SW 1271 (cell line): ENCODE data around the gene SPOPL.
"Not testable (repeated sequence)": the region's sequence is repeated elsewhere in the genome, so short reads cannot be mapped to it uniquely, and the experiment has no call there.

ENCODE experiments used
- DNase-seq, 2 experiments: peaks; one replicate each; lab custom pipeline; 2025; lab: John Stamatoyannopoulos, UW

Gene SPOPL

DNA sequence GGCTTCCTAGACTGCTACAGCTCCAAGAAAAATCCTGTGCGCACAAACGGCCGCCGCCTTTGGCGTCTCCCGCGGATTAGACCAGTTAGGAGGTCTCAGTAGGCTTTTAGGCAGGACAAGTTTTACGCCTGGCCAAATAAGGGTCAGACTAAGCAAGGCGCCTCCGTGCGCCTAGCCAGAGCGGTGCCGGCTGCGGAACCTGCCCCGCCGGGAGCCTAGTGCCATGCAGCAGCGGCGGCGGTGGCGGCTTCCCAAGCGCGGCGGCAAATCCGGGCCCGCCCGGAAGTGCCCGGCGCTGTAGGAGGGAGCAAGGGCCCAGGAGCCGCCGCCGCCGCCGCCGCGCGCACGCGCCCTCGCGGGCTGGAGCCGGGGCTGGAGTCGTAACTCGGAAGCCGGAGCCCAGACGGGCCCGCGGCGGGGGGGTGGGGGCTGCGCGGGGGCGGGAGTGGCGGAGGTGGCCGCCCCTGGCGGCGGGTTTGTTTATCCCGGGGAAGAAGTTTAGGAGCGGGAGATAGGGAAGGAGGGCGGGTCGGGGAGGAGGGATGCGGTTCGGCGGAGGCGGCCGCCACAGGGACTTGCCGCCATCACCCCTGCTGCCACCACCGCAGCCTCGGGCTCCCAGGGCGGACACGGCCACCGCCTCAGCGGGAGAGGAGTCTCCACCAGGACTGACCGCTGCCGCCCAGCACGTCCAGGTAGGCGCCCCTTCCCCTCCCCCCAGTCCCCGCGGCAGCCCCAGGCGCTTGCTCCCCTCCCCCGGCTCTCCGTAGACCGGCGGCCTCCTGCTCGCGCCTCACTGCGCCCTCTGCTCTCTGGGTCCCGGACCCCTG lies at the start of gene SPOPL:
SPOPL (plus strand) TSS at position 346 of the 830 bp plus-strand sequence. CDS start 48,447 bp downstream, outside the sequence.
- DNase-seq = peak; percentile 59 to 83

DNA sequence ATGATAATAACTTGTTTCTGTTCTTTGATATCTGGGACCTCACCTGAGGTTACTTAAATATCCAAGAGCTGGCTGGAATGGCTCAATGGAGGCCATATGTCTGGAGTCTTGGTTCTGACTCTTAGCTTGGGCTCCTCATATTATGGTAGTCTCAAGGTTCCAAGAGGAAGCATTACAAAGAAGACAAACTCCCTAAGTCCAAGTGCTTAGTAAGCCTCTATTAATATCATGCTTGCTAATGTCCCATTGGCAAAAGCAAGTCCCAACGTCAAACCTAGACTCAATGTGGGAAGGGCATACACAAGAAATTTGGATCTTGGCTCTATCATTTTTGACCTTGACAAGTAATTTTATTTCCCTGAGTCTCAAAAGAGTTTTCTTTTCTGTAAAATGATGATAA lies 49.2 kb upstream of the SPOPL start:
- DNase-seq = no peak

DNA sequence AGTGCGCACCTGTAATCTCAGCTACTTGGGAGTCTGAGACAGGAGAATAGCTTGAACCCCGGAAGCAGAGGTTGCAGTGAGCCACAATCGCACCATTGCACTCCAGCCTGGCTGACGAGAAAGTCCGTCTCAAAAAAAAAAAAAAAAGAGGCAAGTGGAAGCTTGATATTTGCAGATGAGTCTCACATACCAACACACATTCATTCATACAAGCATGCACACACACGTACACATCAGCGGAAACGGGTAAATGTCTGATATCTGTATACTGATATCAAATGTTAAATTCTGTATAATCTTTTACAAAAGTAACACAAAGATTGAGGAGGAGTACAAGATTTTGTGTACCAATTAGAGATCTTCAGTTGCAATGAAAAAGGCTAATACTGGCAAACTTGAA lies 47.8 kb upstream of the SPOPL start:
- DNase-seq = no peak

DNA sequence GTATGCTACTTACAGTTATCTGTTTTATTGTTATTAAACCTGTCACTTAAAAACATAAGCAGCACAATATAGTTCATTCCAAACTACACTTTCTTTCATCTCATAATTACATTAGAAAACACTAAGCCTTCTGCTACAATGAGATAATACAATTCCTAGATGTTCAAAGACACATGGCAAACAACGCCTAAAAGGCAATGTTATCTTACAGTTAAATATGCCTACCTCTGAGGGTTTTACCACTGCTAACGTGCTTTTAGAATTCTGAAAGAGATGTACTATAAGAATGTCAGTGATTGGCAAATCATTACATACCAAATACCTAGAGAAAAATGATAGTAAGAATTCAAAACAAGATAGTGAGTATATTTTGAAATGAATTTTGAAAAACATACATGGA lies 46.8 kb upstream of the SPOPL start:
- DNase-seq = no peak

DNA sequence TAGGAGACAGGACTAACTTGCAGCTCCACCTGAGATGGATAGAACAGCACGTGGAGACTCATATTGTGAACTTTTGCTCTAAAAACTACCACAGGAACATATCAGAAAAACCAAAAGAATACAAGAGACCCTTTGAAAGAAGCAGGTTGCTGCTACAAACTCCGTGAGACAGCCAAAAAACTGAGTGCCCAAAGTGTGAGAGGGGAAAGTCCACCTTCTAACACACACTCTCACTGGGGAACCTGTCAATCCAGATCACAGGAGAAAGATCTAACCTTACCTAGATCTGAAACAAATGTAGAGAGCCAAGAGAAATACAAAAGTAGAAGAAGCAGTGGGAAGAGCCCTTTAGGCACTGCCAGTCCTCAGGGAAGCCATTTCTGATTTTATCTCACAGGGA lies 46.3 kb upstream of the SPOPL start:
- DNase-seq = no peak

DNA sequence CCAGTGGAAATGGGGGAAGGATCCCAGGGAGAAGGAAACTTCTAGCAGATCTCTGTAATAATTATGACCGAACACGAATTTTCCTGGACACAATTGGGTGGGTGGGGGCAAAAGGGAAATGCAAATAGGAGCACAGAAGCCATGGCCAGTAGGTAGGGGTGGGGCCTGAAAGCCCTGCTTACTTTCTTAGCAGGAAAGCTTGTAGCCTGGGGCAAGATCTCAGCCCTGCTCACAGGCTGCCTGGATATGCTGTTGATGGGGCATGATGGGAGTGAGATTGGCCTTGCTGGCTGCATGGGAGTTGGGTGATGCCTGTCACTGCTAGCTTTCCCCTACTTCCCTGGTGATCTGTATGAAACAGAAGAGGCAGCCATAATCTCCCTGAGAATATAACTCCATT lies 45.9 kb upstream of the SPOPL start:
- DNase-seq = no peak

DNA sequence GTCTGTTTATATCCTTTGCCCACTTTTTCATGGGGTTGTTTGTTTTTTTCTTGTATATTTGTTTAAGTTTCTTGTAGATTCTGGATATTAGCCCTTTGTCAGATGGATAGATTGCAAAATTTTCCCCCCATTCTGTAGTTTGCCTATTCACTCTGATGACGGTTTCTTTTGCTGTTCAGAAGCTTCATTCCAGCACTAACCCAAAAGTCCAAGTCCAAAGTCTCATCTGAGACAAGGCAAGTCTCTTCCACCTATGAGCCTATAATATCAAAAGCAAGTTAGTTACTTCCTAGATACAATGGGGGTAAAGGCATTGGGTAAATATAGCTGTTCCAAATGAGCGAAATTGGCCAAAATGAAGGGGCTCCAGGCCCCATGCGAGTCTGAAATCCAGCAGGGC lies 38.9 kb upstream of the SPOPL start:
- DNase-seq = not testable (repeated sequence)

DNA sequence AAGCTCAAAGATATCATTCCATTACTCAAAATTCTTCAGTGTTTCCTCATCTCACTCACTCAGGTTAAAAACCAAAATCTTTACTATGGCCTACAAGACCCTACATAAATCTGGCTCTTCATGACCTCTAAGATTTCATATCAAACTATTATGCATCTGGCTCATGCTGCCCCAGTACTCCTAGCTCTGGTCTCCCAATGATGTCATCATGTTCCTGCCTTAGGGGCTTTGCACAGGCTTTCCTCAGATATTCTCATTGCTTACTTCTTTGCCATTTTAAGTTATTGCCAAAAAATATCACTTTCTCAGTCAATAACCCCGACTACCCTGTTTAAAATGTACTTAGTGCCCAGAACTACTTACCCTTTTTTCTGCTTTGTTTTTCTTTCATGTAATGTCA lies 33.0 kb upstream of the SPOPL start:
- DNase-seq = no peak

DNA sequence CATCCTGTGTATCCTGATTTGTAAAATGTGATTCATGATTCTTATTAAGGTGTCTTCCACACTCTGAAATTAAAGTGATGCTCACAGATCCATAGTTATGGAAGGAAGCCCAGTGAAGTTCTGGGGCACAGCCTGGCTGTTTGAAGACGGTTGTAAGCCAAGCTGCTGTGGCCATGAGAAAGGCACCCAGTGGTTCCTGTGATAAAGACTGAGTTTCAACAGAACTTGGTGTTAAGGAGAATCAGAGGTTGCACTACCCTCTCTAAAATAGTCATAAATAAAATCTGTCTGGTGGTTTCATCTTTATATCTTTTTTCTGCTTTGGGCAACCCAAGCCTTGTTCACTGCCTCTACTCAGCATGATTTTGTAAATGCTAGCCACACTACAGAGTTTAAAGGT lies 32.2 kb upstream of the SPOPL start:
- DNase-seq = no peak

DNA sequence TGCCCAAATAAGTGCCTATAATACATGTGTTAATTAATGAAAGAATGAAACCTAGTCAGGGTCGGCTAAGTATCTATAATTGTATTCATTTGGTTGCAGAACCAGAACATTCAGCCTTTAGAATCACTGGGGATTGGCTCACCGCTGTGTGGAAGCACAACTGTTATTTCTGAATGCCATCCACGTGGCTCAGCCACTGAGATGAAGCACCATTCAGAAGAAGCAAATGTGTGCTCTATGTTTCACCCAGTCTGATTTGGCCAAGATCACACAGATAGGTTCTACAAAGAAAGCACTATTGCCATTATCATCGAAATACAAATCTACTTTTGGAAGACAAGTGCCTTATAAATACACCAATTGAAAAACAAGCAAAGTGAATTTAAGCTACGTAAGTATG lies 30.6 kb upstream of the SPOPL start:
- no peak for DNase-seq

DNA sequence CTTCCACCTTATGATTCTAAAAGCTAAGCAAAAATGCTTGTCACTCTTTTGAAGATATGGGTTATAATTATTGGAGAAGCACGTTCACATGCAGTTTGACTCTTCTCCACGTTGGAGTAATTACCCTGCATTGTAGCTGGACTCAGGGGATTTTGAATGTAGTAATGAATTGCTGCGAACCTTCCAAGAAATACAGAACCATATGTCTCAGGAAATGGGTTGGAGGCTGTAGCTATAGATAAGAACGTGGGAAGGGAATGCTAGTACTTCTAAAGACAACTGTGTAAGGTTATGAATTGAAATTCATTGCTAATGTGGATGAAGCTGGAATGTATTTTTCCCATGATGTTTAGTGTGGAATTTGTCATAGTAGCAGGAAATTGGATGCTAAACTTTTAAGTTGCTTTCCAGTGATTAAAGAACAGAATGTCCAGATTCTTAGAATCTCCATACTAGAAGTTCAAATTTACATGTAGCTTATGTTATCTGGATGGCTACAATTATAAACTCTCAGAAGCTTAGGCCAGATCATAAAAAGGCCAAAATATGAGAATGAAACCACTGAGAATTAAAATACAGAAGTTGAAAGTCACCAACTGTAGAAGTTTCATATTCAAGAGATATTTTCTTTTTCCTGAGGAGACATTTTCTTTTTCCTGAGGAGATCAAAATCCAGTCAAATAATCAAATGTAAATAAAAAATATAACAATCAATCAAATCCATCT lies 27.3 kb upstream of the SPOPL start:
- no peak for DNase-seq

DNA sequence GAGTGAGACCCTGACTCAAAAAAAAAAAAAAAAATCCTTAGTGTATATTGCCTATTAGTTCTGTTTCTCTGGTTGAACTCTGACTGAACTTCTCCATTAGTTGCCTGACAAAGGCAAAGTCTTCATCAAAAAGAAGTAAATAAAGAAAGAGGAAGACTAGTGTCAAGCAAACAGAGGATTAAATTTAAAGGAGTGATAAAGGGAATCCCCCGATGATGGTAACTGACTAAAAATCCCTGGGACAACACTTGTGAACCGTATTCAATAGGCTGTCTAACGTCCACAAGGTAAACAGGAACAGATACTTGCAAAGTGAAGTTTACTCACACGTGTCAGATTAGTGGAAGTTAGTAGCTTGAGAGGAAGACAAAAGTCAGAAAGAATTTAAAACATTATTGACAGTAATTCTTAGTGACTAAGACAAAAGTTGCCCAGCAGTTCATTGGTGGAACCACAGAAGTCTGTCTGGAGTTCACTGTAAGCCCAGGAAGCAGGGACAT lies 26.2 kb upstream of the SPOPL start:
- no peak for DNase-seq

DNA sequence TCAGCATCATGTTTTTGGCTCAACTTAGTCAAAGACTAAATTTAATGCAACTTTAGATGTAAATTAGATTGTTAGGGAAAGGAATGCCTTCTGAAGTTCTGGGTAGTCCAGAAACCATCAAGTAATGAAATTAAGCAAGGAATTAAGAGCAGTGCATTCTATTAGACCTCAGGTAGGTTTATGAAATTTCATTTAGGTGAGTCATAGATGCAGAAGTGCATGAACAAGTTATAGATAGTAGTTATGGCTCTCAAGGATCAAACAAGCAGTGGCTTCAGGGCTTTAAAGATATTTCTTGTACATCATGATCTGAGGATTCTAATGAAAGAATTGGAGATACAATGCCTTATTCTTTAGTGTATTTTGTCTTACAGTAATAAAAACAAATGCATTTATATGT lies 25.4 kb upstream of the SPOPL start:
- no peak for DNase-seq

DNA sequence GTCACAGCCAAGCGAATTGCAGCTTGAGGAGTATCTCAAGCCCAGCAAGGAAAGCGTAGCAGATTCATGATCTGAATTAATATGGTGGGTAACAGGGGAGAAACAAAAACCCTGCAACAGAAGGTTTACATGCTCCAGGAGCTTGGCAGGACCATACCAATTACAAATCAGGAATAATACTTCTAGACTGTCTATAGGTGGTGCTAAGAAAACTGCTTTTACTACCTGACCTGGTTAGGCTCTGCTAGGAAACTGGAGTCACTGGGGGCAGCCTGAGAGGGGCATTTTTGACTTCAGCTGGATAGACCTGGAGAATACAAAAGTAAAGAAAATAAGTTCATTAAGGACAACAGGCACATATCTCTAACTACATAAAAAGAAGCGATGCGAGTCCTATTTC lies 24.6 kb upstream of the SPOPL start:
- DNase-seq = peak in 1 of 2 experiments; percentile 11

DNA sequence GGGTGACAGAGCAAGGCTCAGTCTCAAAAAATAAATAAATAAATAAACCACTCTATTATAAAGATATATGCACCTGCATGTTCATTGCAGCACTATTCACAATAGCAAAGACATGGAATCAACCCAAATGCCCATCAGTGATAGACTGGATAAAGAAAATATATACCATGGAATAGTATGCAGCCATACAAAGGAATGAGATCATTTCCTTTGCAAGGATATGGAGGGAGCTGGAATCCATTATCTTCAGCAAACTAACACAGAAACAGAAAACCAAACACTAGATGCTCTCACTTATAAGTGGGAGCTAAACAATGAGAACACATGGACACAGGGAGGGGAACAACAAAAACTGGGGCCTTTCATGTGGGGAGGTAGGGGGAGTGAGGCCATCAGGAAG lies 18.8 kb upstream of the SPOPL start:
- not testable (repeated sequence) for DNase-seq

DNA sequence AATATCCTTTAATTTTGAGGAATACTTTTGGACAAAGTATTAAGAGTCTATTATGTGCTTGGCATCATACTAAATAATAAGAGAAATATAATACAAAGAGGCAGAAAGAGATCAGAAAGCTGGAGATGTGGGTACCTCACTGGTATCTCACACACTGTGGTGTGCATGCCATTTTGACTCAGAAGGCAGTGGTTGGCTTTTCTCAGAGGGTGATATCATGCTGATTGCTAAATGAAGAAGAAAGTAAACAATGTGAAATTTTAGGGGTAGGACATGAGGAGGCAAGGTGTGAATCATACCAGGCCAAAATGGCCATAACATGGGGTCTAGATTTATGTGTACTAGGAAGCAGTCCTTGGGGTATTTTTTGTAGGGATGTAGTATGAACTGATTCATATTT lies 16.6 kb upstream of the SPOPL start:
- DNase-seq = no peak

DNA sequence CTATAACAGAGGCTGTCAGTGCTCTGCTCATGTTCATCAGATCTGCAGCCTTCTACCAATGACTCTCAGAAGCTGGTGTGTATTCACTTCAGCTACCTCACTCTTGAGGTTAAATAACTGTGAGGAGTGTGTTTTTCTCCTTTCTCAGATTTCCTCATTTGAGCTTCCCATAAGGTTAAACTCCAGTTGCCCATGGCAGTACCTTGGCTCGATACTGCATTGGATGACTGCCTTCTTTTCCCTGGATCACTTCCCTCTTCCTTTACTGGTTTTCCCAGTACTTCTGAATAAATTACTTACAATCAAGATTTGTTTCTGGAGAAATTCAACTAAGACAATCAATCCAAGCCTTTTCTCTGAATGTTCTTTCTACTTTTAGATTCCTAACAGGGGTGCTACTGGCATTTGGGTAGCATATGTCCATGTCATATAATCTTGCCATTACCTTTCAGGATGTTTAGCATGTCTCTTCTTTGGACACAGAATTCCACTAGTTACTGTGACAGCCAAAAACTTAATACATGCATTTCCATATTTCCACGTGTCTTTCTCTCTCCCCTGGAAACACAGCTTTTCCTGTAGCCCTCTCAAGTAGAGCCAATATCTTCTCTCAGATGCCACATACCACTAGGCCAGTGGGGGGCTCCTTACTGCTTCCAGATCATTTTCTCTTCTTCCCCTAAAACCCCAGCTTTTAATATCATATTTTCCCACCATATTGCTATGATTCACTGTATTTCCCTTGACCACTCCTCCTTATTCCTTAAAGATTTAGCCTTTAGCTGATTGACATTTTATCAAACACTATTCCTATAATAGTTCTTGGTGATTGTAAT lies 15.0 kb upstream of the SPOPL start:
- peak in 1 of 2 experiments; percentile 3 for DNase-seq

DNA sequence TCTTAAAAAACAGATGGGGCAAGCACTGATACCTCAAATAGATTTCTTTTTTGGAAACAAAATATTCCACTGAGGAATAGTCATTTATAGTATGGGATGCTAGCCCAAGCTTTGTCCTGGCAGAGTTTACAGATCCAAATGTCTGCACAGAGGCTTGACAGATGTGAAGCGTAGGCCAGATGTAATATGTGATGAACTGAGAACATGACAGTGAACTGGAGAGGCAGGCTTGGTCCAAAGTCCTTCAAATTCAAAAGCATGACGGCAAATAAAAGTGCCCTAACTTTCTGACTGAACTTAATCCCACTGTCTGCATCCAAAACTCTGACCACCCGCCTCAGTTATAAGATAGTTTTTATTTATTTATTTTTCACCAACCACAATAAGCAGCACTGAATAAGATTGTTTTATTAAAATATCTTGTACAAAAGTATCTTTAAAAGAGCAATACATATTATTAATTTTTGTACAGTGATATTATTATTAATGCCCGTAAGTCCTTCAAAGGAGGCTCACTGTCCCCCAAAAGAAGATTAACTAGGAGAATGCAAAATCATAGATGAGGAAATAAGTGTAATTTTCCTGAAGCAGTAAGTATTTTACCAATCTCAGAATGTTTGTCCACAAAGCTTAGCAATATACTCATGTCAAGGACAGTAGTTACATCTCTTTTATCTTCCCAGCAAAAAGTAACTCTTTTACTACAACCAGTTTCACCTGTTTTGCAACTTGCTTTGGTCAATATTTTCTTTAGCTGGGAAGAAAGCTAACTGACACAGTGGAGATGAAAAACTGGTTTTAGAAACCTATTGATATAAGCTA lies 10.7 kb upstream of the SPOPL start:
- no peak for DNase-seq

DNA sequence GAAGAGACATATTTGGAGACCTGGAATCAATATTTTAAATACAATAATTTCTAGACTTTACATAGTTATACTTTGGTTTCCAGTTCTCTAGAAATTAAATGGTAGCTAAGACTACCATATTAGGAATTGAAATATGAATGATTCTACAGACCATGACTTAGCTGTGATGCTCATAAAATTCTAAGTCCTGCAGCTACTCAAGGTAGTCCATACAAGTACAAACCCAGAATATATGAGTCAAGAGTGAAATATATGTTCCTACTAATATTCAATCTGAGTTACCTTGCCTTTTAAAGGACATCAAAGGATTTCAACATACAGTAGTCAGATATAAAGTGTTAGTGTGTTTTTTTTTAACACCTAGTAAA lies 10.1 kb upstream of the SPOPL start:
- DNase-seq = no peak

DNA sequence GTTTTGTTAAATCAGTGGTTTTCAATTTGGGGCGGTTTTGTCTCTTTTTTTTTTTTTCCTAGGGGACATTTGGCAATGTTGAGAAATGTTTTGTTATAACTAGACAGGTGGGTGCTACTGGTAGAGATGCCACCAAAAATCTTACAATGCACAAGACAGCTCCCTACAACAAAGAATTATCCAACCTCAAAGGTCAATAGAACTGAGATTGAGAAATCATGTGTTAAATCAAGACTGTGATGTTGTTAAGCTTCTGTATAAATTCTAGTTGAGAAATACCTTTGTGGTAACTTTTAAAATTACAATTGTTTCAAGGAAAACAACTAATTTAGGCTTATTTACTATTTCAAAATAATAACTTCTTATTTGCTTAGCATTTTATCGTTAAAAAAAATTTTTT lies 9.4 kb upstream of the SPOPL start:
- DNase-seq = no peak

DNA sequence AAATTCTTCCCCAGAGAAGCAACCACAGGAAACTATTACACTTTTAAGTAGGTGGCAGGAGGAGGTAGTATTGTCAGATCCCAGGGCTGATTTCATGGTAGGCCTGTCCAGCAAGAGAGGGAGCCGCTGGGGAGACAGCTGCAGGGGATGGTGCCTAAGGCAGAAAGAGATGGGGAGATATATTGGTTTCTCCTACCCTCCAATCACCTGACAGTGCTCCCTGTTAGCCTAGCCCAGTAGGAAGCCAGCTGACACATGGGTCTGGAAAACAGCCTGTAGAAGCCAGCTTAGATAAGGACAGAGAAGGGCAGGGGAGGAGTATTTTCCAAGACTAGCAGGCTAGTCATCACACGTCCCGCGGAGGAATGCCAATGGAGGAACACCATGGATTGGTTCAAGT lies 8.2 kb upstream of the SPOPL start:
- DNase-seq = no peak
